Measurements from ENCODE around the gene CEP152. TPM values are rescaled to one million over a fixed set of nuclear protein-coding genes. Genes with fewer than 3 reads are reported as not detected.
"Not testable (repeated sequence)": the region's sequence is repeated elsewhere in the genome, so short reads cannot be mapped to it uniquely, and the experiment has no call there.

Gene CEP152
- 0.79 and 4.4 TPM in 2 replicates for total RNA-seq

GRCh38 chr15:48810414-48811324 is at the start of gene CEP152:
Gene CEP152 (minus strand): TSS chr15:48811069. CDS start chr15:48805649, 5,420 bp downstream.
- peak; percentile 90 to 100 for DNase-seq (ENCODE audit: low read depth in 2 of 2)

- no peak for DNase-seq (ENCODE audit: low read depth in 2 of 2)
Observed at GRCh38 chr15:48859426-48859825, 48.6 kb upstream of the CEP152 start.

- DNase-seq (ENCODE audit: low read depth in 2 of 2): peak in 1 of 2 donors; percentile 58
Observed at GRCh38 chr15:48858401-48858800, 47.5 kb upstream of the CEP152 start.

GRCh38 chr15:48856942-48857341 is 46.1 kb upstream of the CEP152 start:
- DNase-seq (ENCODE audit: low read depth in 2 of 2): no peak

- DNase-seq (ENCODE audit: low read depth in 2 of 2): peak; percentile 64 to 77
Observed at GRCh38 chr15:48855501-48856440, 44.9 kb upstream of the CEP152 start.

- not testable (repeated sequence) for DNase-seq (ENCODE audit: low read depth in 2 of 2)
Observed at GRCh38 chr15:48854434-48854833, 43.6 kb upstream of the CEP152 start.

- no peak for DNase-seq (ENCODE audit: low read depth in 2 of 2)
Observed at GRCh38 chr15:48851956-48852355, 41.1 kb upstream of the CEP152 start.

- DNase-seq (ENCODE audit: low read depth in 2 of 2): no peak
Observed at GRCh38 chr15:48850648-48851047, 39.8 kb upstream of the CEP152 start.

- no peak for DNase-seq (ENCODE audit: low read depth in 2 of 2)
Observed at GRCh38 chr15:48845123-48845522, 34.3 kb upstream of the CEP152 start.

GRCh38 chr15:48842501-48842900 is 31.6 kb upstream of the CEP152 start:
- DNase-seq (ENCODE audit: low read depth in 2 of 2): no peak

GRCh38 chr15:48834756-48835155 is 23.9 kb upstream of the CEP152 start:
- no peak for DNase-seq (ENCODE audit: low read depth in 2 of 2)

- DNase-seq (ENCODE audit: low read depth in 2 of 2): no peak
Observed at GRCh38 chr15:48833526-48834239, 22.8 kb upstream of the CEP152 start.

- no peak for DNase-seq (ENCODE audit: low read depth in 2 of 2)
Observed at GRCh38 chr15:48832648-48833047, 21.8 kb upstream of the CEP152 start.

- no peak for DNase-seq (ENCODE audit: low read depth in 2 of 2)
Observed at GRCh38 chr15:48828906-48829305, 18.0 kb upstream of the CEP152 start.

- DNase-seq (ENCODE audit: low read depth in 2 of 2): no peak
Observed at GRCh38 chr15:48828471-48828870, 17.6 kb upstream of the CEP152 start.

- no peak for DNase-seq (ENCODE audit: low read depth in 2 of 2)
Observed at GRCh38 chr15:48825075-48825474, 14.2 kb upstream of the CEP152 start.

- no peak for DNase-seq (ENCODE audit: low read depth in 2 of 2)
Observed at GRCh38 chr15:48823706-48824105, 12.8 kb upstream of the CEP152 start.

GRCh38 chr15:48823237-48823636 is 12.4 kb upstream of the CEP152 start:
- DNase-seq (ENCODE audit: low read depth in 2 of 2): no peak

- DNase-seq (ENCODE audit: low read depth in 2 of 2): no peak
Observed at GRCh38 chr15:48814286-48814685, 3.4 kb upstream of the CEP152 start.

- no peak for DNase-seq (ENCODE audit: low read depth in 2 of 2)
Observed at GRCh38 chr15:48811325-48811958, 573 bp upstream of the CEP152 start.

GRCh38 chr15:48806151-48806550 is 4.7 kb downstream of the CEP152 start:
- peak in 1 of 2 donors; percentile 15 for DNase-seq (ENCODE audit: low read depth in 2 of 2)

Data from lung microvascular endothelial cell (primary cell).